NCI-H187 treated with DMSO at 0.1 percent for 48 hours (cell line): ENCODE data around the gene PPBP.

Experiments used
- DNase-seq: peaks from one replicate; lab custom pipeline; 2025; lab: John Stamatoyannopoulos, UW

The PPBP gene, protein sequence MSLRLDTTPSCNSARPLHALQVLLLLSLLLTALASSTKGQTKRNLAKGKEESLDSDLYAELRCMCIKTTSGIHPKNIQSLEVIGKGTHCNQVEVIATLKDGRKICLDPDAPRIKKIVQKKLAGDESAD

DNA sequence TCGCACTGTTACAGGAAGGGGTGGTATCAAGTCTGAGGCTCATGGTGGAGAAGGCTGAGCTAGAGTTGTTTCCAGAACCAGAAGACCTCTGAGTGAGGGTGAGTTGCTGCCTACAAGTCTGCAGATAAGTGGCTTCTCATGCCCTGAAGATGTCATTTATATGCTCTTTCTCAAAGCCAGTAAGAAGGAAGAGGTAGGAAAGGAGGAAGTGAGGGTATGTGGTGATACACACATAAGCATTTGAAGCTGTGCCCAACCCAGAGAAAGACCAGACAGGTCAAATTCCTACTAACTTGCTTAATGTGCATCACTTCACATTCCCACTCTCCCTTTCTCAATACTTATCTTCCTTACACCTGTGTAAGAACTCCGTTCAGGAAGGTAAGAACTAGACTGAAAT, at the start of gene PPBP:
Gene PPBP (minus strand): TSS at position 130 of the 400 bp plus-strand sequence. CDS start 87 bp downstream, at position 43.
- no peak for DNase-seq

DNA sequence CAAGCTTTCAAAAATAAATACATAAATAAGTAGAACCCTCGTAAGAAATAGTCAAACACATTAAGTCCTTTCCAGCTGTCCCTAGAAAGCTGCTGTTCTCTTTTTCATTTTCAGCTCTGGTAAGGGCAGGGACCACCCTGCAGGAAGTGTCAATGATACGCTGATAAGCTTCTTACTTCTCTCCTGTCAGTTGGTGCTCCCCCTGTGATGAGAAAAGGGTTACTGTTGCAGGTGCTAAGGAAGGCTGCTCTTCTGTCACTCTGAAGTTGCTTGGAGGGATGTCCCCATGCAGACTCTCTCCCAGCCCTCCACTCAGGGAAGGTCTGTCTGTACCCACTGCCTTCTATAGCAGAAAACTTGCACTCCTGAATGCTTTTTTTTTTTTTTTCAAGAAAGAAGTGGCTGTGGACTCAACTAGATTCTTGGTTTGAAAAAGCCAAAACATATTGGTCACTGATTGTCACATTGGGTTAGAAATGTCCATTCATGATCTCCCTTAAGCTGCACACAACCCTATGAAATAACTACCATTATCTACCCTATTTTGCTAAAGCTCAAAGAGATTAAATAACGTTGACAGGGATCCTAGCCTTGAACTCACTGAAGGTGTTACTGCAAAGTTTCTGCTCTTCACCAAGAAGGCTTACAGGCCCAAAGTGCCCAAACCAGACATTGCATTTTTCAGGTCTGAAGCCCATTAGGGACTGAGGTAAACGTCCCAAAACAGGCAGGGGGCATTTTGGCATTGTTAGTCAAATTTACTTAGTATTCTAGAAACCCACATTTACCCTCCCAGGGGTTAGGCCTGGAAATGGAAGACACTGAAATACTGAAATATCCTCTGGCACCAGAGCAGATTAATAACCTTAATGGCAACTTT, 49.3 kb upstream of the PPBP start:
- DNase-seq: no peak

DNA sequence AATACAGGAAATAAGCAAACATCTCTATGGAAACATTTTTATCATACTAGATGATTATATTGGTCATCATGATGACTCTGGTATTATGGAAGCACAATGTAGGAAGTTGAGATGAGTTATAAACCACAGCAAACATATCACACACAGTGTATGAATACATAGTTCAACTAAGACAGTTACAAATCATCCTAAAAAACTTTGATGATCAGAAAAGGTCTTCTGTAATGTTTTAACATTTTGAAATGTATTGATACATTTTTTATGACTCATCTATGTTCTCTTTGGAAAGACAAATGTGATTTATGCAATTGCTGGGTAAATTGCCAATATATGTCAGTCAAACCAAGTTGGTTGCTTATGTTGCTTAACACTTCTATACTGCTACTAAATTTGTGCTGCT, 45.7 kb upstream of the PPBP start:
- DNase-seq: no peak

DNA sequence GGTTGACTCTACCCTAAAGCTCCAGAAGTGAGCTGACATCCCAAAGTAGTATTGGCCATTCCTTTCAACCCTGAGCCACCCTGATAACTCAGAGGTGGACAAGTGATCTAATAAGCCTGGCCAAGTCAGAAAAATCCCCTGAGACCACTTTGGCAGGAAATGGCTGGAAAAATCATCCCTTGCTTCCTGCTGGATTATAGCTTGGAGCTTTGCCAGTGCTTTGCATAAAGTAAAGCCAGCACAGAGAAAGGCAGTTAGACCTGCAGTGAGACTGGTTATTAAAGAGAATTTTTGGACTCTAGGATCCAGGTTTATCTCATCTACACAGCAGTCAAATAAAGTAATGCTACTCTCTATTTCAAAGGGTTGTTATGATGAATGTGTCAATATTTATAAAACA, 44.1 kb upstream of the PPBP start:
- DNase-seq: no peak

DNA sequence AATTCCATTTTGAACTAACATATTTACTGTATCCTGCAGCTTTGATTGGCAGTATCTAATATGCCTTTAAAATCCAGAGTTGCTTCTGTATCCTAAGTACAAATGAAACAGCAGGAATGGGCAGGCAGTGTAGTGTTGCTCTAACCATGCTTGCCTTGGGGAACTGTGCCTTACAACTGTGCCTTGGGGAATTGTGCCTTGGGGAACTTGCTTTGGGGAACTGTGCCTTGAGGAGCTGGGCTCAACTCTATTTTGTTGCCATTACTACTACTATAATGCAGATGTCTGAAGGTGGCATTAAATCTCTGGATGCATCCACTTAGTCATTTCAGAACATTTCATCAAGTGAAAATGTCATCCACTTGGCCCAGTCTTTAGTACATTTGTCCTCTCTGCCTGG, 43.6 kb upstream of the PPBP start:
- DNase-seq: no peak

DNA sequence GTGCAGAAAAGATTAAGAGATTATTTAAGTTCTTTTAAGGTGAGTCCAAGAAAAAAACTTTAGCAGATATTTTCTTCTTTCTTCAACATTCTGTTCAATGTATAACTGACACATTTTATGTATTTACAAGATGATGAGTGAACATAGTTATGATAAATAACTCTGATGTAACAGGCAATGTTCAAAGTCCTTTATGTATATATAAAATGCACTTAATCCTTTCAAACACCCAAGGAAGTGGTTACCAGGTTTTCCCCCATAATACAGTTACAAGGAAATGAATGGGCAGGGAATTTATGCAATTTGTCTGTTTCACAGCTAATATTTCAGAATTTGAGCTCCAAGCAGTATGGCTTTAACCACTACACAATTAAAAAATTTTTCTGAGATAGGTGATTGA, 42.3 kb upstream of the PPBP start:
- DNase-seq: no peak

DNA sequence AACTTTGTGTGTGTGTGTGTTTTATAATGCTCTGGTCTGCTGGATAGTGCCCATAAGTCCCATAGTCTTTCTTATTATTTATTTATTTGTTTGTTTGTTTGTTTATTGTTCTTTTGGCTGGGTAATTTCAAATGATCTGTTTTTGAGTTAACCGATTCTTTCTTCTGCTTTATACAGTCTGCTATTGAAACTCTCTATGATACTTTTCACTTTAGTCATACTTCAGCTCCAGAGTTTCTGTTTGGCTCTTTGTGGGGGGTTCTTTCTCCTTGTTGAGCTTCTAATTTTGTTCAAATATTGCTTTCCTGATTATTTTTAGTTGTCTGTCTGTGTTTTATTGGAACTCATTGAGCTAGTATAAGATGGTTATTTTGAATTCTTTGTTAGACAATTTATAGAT, 40.5 kb upstream of the PPBP start:
- DNase-seq: no peak

DNA sequence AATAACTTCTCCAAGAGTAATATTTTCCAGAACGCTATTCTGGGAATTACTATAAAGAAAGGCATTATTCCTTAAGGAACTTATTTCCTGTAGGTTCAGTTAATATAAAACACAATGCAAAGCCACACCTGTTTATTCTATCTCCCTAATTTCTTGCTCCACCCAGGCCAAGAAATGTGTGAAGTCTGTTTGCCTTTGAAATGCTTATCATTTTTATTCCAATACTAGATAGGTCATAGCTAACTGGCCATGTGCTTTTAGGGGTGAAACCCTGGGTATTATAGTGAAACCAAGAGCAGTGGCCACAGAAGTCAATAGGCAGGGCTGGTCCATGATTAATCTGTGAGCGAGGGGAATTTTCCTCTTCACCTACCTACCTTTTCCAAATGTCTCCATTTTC, 35.7 kb upstream of the PPBP start:
- DNase-seq: no peak

DNA sequence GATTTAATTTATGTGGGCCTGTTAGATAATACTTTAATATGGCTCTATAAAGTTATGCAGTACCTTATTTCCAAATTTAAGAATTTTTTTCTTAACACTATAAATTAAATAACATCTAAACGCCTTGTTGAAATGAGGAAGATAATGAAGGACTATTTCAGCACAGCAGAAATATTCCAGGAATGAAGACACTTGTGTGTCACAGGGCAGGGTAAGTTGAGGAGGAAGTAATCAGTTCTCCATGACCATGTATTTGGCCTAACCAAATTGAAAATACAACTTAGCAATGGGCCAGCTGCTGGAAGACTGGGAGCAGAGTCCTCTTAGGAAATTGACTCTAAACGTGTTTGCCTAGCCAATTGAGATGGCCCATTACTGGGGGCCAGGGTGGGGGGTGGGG, 33.6 kb upstream of the PPBP start:
- DNase-seq: no peak

DNA sequence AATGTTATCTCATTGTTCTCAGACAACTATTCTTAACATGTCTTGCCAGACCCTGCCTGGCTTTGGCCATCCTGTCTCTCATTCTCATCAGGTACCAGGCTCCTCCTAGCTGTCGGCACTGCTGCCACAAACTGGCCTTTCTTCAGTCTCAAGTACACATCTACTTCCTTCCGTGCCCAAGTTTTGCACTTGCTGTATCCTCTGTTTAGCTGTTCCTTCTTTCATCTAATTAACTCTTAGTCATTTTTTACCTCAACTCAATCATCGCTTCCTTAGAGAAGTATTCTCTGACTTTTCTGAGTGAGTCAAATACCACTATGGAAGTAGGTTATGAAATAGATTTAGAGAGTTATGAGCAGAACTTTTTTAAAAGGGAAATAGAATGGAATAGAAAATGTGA, 30.8 kb upstream of the PPBP start:
- DNase-seq: no peak

DNA sequence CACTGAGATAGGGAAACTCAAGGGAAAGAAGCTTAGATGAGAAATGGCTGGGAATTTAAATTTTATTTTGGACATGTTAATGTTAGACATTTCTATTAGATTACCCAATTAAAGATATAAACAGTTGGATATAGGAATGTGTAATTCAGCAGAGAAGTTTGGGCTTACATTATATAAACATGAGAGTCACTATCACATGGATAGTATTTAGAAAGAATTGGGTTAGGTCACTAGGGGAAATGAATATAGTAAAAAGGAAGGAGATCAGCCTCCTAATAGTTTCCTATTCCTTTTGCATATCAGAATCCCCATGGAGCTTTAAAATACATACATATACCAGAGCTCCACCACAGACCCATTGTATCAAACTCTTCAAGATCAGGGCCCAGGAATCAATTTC, 30.1 kb upstream of the PPBP start:
- no peak for DNase-seq

DNA sequence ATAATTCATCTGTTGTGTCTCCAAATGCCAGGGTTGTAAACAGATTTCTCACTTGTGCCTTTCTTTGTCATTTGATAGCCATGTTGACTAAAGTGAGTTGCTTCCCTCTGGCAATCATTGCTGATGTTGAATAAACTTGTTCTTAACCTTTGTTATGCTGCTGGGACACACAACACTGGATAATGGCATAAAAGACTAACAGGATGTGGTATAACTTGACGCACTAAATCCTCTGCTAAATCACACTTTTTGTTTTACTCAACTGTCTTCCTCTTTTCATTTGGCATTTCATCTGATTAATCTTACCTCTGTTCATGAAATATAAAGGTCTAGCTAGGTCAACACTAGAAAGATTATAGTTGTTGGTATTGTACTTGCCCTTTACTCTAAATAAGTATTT, 28.1 kb upstream of the PPBP start:
- no peak for DNase-seq

DNA sequence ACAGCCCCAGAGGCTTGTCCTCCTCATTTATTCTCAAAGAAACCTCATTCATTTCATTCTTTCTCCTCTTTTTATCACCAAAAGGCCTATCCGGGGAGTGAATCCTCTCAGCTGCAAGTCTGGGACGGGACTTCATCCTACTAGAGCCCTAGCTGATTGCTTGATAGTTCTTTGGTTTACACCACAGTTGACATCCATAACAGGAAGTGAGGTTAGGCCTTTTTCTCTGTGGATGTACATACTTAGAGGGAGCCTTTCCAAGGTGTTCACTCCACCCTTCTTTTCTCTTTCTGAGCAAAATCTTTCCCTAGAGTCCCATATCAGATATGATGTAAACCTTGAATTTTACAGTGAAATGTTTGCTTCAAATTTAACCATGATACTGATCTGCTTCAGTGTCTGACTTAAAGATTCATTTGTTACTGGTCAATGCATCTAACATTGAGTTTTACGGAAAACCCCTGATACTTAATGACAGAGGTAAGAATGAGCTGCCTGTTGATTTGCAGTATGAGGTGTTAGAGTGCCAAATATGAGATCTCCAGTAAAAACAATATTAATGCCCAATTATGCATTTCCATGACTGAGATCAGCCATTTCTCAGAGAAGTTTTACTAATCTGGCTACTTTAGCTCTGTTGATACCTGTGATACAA, 27.3 kb upstream of the PPBP start:
- no peak for DNase-seq

DNA sequence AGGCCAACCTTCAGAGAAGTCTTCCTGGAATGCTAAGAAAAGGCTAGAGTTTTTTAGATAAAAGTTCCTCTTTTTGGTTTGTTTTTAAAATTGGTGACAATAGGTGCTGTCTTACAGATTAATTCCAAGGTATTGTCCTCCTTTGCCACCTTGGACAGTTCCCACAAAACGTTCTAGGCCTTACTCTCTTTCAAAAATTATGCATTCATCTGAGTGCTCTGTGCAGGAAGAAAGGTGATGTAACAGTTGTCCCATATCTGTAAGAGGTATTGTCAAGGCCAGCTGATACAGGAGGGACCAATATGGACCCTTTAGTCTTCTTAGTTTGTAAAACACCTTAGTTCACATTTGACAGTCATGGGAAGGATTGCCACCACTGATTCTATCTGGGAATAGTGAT, 26.3 kb upstream of the PPBP start:
- no peak for DNase-seq

DNA sequence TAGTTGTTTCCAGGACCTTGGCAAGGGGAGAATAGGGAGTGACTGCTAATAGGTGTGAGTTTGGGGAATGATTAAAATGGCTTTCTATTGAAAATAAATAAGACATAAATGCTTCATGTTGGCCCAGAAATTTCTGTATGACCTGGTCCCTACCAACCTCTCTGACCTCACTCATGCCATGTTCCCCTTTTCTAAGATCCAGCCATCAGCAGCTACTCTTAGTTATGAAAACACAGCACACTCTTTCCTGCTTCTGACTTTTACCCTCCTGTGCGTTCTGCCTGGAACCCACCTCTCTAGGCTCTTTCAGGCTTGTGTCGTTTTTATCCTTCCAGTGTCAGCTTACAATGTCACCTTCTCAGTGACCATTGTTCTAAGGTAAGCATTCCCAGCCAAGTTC, 25.3 kb upstream of the PPBP start:
- no peak for DNase-seq

DNA sequence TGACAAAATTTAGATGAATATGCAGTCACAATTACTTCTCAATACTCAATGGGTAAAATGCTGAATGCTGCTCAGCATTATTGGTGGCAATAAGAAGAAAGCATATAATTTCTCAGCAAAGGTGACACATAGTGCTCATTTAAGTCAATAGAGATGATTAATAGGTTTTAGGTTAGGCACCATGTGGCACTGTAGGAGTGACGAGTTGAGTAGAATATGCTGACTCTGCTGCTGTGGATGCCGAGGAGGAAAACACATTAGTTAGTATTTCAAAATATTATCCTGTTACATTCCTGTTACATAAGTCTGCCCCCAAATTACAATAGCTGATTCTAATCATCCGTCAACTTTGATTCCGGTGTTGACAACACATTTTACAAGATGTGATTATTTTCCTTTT, 24.1 kb upstream of the PPBP start:
- DNase-seq: no peak

DNA sequence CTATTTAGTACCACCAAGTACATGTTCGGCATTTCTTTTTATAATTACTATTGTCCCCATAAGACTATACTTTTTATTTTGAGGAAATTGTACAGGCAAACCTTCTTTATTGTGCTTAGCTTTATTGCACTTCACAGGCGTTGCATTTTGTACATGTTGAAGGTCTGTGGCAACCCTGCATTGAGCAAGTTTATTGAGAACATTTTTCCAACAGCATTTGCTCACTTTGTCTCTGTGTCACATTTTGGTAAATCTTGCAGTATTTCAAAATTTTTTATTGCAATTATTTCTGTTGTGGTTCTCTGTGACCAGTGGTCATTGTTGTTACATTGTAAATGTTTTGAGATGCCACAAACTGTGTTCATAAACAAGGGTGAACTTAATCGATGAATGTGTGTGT, 21.3 kb upstream of the PPBP start:
- no peak for DNase-seq

DNA sequence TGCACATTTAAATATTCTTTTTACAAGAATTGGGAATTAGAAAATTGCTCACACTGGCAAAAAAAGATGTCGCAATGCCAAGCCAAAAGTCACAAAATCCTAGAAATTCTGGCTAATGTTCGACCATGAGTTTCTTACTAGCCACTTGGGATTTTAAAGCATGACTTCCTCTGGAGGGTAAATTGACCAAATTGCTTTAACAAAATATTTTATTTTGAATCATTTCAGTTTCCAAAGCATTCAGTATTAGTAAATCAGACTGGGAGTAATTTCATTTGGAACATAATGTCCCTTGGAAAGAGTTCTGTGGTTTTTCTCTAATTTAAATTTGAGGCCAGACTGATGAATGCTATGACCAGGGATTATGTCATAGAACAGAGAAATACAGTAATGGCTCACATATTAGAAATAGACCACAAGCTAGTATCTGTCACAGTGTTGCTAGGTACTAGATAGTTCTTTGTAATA, 18.1 kb upstream of the PPBP start:
- no peak for DNase-seq

DNA sequence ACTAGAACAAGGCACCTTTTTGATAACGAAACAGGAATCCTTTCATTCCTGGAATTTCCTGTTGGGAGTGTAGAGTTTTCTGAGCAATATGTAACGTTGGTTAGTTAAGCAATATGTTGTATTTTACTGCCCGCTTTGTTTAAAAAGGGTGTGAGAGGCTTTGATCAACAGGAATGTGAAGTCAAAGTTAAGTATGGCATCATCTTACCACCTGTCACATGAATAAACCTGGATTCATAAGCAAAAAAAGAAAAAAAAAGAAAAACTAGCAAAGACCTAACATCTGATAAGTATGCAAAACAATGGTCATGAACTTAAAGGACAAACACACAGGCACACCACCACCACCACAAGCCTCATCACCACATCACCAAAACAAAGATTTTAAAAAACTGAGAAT, 17.5 kb upstream of the PPBP start:
- DNase-seq: no peak

DNA sequence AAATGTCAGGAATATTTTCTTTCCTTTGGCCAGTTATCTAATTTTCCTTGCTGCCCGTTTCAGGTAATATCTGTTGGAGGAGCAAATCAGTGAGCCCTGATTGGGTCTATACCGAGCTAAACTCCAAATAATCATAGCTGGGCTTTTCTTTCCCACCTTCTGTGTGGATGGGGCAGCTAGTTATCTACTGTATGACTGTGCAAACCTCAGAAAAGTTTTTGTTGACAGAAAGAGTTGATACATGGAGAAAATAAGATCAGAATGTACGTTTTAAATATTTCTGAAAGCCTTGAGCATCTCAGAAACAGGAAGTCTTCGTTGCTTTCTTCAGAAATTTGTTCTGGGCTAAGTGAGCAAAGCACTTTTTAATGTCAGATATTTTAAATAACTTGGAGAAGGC, 16.7 kb upstream of the PPBP start:
- DNase-seq: no peak

DNA sequence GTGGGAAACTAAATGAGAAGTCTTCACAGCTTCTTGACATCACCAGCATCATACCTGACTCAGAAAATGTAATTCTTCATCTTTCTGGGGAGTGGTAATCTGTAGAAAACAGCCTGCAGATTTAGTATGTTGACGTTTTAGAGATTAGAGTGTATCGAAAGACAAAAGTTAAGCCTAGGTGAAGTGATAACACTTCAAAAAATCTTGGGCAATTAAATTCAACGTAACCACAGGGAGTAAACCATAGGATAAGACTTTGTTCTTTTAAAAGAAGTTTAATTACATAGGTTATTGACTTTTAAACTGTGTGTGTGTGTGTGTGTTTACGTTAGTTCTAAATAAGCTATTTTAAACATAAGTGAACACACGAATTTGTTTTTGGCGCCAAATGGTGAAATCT, 12.3 kb upstream of the PPBP start:
- DNase-seq: no peak

DNA sequence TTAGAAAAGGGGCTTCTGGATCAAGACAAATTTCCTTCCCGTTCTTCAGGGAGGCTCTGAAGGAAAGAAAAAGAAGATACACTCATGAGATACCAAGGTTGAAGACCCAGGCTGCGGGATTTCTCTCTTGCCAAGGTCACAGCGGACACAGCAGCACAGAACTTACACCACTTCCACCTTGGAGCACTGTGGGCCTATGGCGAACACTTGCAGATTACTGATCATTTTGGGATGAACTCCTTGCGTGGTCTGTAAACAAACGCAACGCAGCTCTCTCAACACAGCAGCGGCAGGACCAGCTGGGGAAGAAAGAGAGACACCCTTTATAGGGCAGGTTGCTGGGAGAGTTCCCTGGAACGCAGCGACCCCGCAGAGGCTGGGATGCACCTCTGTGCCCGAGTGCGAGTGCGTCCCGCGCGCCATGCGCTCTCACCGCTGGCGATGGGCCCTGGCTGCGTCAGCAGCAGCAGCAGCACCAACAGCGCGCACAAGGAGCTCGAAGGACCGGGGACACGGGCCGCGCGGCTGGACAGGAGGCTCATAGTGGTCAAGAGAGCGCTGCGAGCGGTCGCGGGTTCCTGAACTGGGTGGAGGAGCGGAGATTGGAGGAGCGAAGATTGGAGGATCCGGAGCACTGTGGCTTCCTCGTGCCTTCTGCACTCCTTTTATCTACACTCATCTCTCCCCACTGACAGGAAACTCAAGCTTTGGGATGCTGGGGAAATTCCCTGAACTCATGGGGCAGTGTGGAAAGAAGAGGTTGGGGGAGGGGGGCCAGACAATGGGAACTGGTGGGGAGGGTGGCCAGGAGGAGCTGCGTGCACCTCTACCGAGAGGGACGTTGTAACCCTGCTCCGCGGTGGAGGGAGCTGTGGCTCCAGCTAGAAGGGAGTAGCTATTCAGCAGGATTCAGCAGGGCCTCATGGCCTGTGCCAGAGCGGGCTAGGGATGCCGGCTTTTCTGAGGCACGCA, 10.3 kb upstream of the PPBP start, which contains the start of gene CXCL5:
Gene CXCL5 (minus strand): TSS at position 638 of the 972 bp plus-strand sequence. CDS start 96 bp downstream, at position 542.
- no peak for DNase-seq
